ENCODE measurements around the gene LPCAT4. TPM values are rescaled to one million over a fixed set of nuclear protein-coding genes. Genes with fewer than 3 reads are reported as not detected.
"Not testable (repeated sequence)": the region's sequence is repeated elsewhere in the genome, so short reads cannot be mapped to it uniquely, and the experiment has no call there.

Gene LPCAT4
- total RNA-seq, 1 experiment from 2014 or later = 9.6 TPM

GRCh38 chr15:34365836-34366235, 1.2 kb downstream of the LPCAT4 start:
- no peak for DNase-seq (ENCODE audit: low read depth)
- in situ Hi-C loops (cut with HindIII; ENCODE audit: low pct_unique_long_range_greater_than_20kb, low sequenced_read_pairs) = no loop called here

GRCh38 chr15:34365091-34365825, 1.7 kb downstream of the LPCAT4 start:
- in situ Hi-C loops (cut with HindIII; ENCODE audit: low pct_unique_long_range_greater_than_20kb, low sequenced_read_pairs) = no loop called here
- no peak for DNase-seq (ENCODE audit: low read depth)

- no peak for DNase-seq (ENCODE audit: low read depth)
- in situ Hi-C loops (cut with HindIII; ENCODE audit: low pct_unique_long_range_greater_than_20kb, low sequenced_read_pairs) = no loop called here
Measured at GRCh38 chr15:34364041-34364440, 3.0 kb downstream of the LPCAT4 start.

GRCh38 chr15:34362047-34362773, 4.8 kb downstream of the LPCAT4 start:
- in situ Hi-C loops (cut with HindIII; ENCODE audit: low pct_unique_long_range_greater_than_20kb, low sequenced_read_pairs) = no loop called here

GRCh38 chr15:34361278-34361677, 5.7 kb downstream of the LPCAT4 start:
- in situ Hi-C loops (cut with HindIII; ENCODE audit: low pct_unique_long_range_greater_than_20kb, low sequenced_read_pairs) = no loop called here

More at GRCh38 chr15:34362047-34362773, 4.8 kb downstream of the LPCAT4 start:
- DNase-seq (ENCODE audit: low read depth) = no peak

GRCh38 chr15:34360298-34360697, 6.7 kb downstream of the LPCAT4 start:
- in situ Hi-C loops (cut with HindIII; ENCODE audit: low pct_unique_long_range_greater_than_20kb, low sequenced_read_pairs) = no loop called here
- no peak for DNase-seq (ENCODE audit: low read depth)

More at GRCh38 chr15:34361278-34361677, 5.7 kb downstream of the LPCAT4 start:
- DNase-seq (ENCODE audit: low read depth) = no peak

GRCh38 chr15:34359416-34359815, 7.6 kb downstream of the LPCAT4 start:
- no peak for DNase-seq (ENCODE audit: low read depth)
- in situ Hi-C loops (cut with HindIII; ENCODE audit: low pct_unique_long_range_greater_than_20kb, low sequenced_read_pairs) = no loop called here

- in situ Hi-C loops (cut with HindIII; ENCODE audit: low pct_unique_long_range_greater_than_20kb, low sequenced_read_pairs) = no loop called here
- no peak for DNase-seq (ENCODE audit: low read depth)
Measured at GRCh38 chr15:34358948-34359347, 8.0 kb downstream of the LPCAT4 start.

- in situ Hi-C loops (cut with HindIII; ENCODE audit: low pct_unique_long_range_greater_than_20kb, low sequenced_read_pairs) = no loop called here
- no peak for DNase-seq (ENCODE audit: low read depth)
Measured at GRCh38 chr15:34358367-34358766, 8.6 kb downstream of the LPCAT4 start.

GRCh38 chr15:34357653-34358052, 9.3 kb downstream of the LPCAT4 start:
- in situ Hi-C loops (cut with HindIII; ENCODE audit: low pct_unique_long_range_greater_than_20kb, low sequenced_read_pairs) = no loop called here
- DNase-seq (ENCODE audit: low read depth) = no peak

- no peak for DNase-seq (ENCODE audit: low read depth)
- in situ Hi-C loops (cut with HindIII; ENCODE audit: low pct_unique_long_range_greater_than_20kb, low sequenced_read_pairs) = no loop called here
Measured at GRCh38 chr15:34355241-34355640, 11.8 kb downstream of the LPCAT4 start.

- in situ Hi-C loops (cut with HindIII; ENCODE audit: low pct_unique_long_range_greater_than_20kb, low sequenced_read_pairs) = no loop called here
Measured at GRCh38 chr15:34354286-34354685, 12.7 kb downstream of the LPCAT4 start.

GRCh38 chr15:34353627-34354026, 13.4 kb downstream of the LPCAT4 start:
- DNase-seq (ENCODE audit: low read depth) = no peak
- in situ Hi-C loops (cut with HindIII; ENCODE audit: low pct_unique_long_range_greater_than_20kb, low sequenced_read_pairs) = no loop called here

More at GRCh38 chr15:34354286-34354685, 12.7 kb downstream of the LPCAT4 start:
- DNase-seq (ENCODE audit: low read depth) = no peak

- DNase-seq (ENCODE audit: low read depth); in situ Hi-C loops (cut with HindIII; ENCODE audit: low pct_unique_long_range_greater_than_20kb, low sequenced_read_pairs): not testable (repeated sequence)
Measured at GRCh38 chr15:34352996-34353395, 14.0 kb downstream of the LPCAT4 start.

- in situ Hi-C loops (cut with HindIII; ENCODE audit: low pct_unique_long_range_greater_than_20kb, low sequenced_read_pairs) = no loop called here
- no peak for DNase-seq (ENCODE audit: low read depth)
Measured at GRCh38 chr15:34349769-34350168, 17.2 kb downstream of the LPCAT4 start.

GRCh38 chr15:34348735-34349300, 18.2 kb downstream of the LPCAT4 start:
- no peak for DNase-seq (ENCODE audit: low read depth)
- in situ Hi-C loops (cut with HindIII; ENCODE audit: low pct_unique_long_range_greater_than_20kb, low sequenced_read_pairs) = no loop called here

- no peak for DNase-seq (ENCODE audit: low read depth)
- in situ Hi-C loops (cut with HindIII; ENCODE audit: low pct_unique_long_range_greater_than_20kb, low sequenced_read_pairs) = no loop called here
Measured at GRCh38 chr15:34347951-34348638, 18.9 kb downstream of the LPCAT4 start.

GRCh38 chr15:34342737-34343575, 24.0 kb downstream of the LPCAT4 start, which contains the start of the genes NOP10 and NUTM1:
Gene NOP10, minus strand, starts transcription at chr15:34343136. Its CDS starts 63 bp downstream, at chr15:34343073.
Gene NUTM1, plus strand, starts transcription at chr15:34343315. Its CDS starts 382 bp downstream, at chr15:34343697.
- in situ Hi-C loops (cut with HindIII; ENCODE audit: low pct_unique_long_range_greater_than_20kb, low sequenced_read_pairs) = no loop called here
- peak; percentile 89 for DNase-seq (ENCODE audit: low read depth)

All from Caki2 (cell line).